ENCODE measurements around the gene SNF8.

SNF8 gene

DNA sequence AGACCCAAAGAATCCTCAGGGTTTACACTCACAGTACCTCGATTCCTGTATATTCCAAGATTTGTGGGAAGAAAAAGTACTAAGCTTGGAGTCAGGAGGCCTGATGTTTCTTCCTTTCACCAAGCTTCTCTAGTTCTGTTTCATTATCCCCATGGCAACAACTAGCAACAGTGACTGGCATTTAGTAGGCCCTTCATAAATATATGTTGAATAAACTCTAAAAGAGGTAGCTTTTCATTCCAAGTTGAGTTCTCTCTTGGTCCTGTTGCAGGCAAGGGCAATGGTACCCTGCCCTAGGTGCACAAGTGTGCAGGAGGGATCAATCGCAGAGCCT lies 37.0 kb downstream of the SNF8 start:
- TF ChIP-seq, protein P1, sequence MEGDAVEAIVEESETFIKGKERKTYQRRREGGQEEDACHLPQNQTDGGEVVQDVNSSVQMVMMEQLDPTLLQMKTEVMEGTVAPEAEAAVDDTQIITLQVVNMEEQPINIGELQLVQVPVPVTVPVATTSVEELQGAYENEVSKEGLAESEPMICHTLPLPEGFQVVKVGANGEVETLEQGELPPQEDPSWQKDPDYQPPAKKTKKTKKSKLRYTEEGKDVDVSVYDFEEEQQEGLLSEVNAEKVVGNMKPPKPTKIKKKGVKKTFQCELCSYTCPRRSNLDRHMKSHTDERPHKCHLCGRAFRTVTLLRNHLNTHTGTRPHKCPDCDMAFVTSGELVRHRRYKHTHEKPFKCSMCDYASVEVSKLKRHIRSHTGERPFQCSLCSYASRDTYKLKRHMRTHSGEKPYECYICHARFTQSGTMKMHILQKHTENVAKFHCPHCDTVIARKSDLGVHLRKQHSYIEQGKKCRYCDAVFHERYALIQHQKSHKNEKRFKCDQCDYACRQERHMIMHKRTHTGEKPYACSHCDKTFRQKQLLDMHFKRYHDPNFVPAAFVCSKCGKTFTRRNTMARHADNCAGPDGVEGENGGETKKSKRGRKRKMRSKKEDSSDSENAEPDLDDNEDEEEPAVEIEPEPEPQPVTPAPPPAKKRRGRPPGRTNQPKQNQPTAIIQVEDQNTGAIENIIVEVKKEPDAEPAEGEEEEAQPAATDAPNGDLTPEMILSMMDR (conservative IDR thresholded peaks at IDR 0.05; ENCODE audit: low read length) = no peak
- peak overlapping the region; percentile 85 for H3K4me3 ChIP-seq (ENCODE audit: low read length)
- peak; percentile 67 for DNase-seq (ENCODE audit: low read depth)

DNA sequence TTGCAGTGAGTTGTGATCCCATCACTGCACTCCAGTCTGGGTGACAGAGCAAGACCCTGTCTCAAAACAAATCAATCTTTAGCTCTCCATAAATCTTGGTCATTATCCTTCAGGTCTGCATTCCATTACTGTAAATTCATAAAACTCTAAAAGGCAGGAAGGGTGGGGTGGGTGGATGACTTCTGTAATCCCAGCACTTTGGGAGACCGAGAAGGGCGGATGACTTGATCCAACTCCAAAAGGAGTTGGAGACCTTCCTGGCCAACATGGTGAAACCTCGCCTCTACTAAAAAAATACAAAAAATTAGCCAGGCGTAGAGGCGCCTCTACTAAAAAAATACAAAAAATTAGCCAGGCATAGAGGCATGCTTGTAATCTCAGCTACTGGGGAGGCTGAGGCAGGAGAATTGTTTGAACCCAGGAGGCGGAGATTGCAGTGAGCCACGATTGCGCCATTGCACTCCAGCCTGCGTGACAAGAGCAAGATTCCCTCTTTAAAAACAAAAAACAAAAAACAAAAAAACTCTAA lies 38.6 kb downstream of the SNF8 start:
- H3K4me3 ChIP-seq (ENCODE audit: low read length) = no peak overlapping the region
- TF ChIP-seq, protein P1 (conservative IDR thresholded peaks at IDR 0.05; ENCODE audit: low read length) = no peak
- DNase-seq (ENCODE audit: low read depth) = no peak

DNA sequence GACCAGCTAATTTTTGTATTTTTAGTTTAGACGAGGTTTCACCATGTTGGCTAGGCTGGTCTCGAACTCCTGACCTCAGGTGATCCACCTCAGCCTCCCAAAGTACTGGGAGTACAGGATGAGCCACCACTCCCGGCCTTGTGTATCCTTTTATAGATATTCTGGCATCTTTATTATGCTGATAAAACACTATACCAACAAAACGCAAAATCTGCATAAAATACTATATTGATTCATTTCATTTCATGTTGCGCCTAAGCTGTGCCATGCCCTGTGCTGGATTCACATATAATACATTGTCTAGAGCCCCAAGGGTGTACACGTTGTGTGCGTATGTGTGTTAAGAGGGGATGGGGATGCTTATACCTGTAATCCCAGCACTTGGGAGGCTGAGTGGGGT lies 40.2 kb downstream of the SNF8 start:
- no peak overlapping the region for H3K4me3 ChIP-seq (ENCODE audit: low read length)
- TF ChIP-seq, protein P1 (conservative IDR thresholded peaks at IDR 0.05; ENCODE audit: low read length) = no peak
- no peak for DNase-seq (ENCODE audit: low read depth)

DNA sequence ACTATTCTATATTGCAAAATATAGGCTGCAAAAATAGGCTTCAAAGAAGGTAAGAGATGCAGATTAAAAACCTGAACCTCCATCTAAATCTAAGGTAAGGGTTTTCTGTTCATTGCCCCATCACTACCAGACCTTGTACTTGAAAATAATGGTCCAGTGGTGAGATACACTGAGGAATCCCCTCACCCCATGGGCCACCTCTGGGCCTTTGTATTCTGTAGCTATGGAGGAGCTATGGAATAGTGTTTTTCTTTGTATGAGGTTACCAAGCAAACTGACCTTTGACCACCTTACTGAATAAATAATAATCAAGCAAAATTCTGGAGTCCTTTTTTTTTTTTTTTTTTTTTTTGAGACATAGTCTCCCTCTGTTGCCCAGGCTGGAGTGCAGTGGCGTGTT lies 41.2 kb downstream of the SNF8 start:
- DNase-seq (ENCODE audit: low read depth) = no peak
- TF ChIP-seq, protein P1 (conservative IDR thresholded peaks at IDR 0.05; ENCODE audit: low read length) = no peak
- H3K4me3 ChIP-seq (ENCODE audit: low read length) = no peak overlapping the region

DNA sequence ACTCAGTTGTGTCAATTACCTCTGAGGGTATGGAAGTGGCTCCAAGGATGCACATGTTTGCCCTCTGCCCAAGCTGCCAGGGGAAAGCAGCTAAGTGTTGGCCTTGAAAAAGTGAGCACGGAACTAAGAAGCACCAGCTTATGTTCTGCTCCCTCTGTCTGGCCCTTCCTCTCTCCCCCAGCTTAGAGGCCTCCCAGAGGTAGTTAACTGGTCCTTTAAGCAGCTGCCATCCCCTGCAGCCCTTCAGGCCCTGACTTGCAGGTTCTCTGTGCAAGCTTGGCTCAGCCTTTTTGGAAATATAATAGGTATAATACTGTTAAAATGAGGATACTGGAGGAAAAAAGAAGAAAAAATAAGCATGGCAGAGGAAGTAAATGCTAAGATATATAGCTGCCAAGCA lies 43.4 kb downstream of the SNF8 start:
- no peak for DNase-seq (ENCODE audit: low read depth)
- no peak overlapping the region for H3K4me3 ChIP-seq (ENCODE audit: low read length)
- TF ChIP-seq, protein P1 (conservative IDR thresholded peaks at IDR 0.05; ENCODE audit: low read length) = no peak

DNA sequence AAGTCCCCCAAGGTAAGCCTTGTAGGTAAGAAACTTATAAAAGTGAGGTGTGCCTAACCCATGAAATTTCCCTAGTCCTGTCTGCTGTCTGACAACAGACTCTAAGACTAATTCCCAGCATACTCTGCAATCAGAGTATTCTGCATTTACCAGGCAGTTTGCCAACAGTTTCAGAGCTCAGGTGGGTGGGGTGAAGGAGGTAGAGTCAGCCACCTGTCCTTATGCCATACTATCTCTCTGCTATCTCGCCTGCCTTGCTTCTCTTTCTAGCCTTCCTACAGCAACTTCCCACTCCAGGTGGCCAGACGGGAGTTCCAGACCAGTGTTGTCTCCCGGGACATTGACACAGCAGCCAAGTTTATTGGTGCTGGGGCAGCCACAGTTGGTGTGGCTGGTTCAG lies 49.8 kb downstream of the SNF8 start:
- no peak for DNase-seq (ENCODE audit: low read depth)
- TF ChIP-seq, protein P1 (conservative IDR thresholded peaks at IDR 0.05; ENCODE audit: low read length) = no peak
- no peak overlapping the region for H3K4me3 ChIP-seq (ENCODE audit: low read length)

DNA sequence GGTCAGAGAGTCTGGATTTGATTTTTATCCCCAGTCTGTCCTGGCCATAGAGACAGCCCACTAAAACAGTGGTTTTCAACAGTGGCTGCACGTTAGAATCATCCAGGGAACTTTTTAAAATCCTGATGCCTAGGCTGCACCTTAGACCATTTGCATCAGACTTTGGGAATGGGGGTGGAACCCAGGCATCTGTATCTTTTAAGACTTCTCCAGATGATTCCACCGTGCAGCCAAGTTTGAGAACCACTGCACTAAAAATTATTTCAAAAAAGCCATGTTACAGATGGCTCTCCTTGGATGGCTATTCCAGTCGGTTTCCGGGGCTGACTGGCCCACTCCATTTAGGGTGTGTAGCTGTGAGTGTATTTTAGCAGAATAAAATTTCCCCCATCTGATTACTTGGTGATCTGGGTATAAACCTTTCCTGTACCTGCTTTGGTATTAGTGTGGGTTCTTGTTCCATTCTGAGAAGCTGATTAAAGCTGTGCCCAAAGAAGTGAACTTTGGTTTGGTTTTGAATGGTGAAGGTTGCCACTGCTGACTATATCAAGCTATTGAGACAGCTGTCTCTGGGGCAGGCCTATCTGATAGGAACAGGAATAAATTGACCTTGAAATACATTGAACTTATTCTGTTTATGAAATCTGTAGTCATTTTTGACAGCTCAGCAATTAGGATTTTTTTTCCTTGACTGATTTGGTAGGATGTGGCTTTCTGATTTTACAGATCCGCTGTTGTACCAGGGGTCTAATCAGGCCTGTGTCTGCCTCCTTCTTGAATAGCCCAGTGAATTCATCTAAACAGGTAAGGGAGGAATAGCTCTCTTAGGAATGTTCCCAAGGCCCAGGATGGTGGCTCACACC lies 50.8 kb downstream of the SNF8 start:
- H3K4me3 ChIP-seq (ENCODE audit: low read length) = peak overlapping the region; percentile 99
- TF ChIP-seq, protein P1 (conservative IDR thresholded peaks at IDR 0.05; ENCODE audit: low read length) = no peak
- DNase-seq (ENCODE audit: low read depth) = no peak
